A549 (cell line): ENCODE data around the gene CCNE1.

ENCODE experiments used
- CBX2 ChIP-seq: fragments of 200-600 bp; sonication (generic); IDR thresholded peaks from 2 replicates; pipeline ENCODE4 v1.6.1; 2016; ENCODE audit warnings: low read depth, mild to moderate bottlenecking, borderline replicate concordance
- CEBPB ChIP-seq, 2 experiments: fragments of >200 bp in 1 of 2; sonication (Bioruptor Twin) in 1 of 2; formaldehyde crosslinking in 1 of 2; IDR thresholded peaks; 2 replicates each; pipeline ENCODE4 v1.6.1; 2012 to 2016
- CTCF ChIP-seq: fragments of >200 bp; sonication (Bioruptor Twin); formaldehyde crosslinking; IDR thresholded peaks from 3 replicates; pipeline ENCODE4 v1.5.1; 2016
- EHMT2 ChIP-seq: fragments of 200-600 bp; sonication (generic); IDR thresholded peaks from 2 replicates; pipeline ENCODE4 v1.6.1; 2016; ENCODE audit warnings: antibody characterized with exemption, low read depth, mild to moderate bottlenecking, moderate library complexity
- HMGXB4 ChIP-seq: fragments of 250-450 bp; sonication (Bioruptor Pico); IDR thresholded peaks from 2 replicates; pipeline ENCODE4 v1.5.0; 2021; ENCODE audit warnings: mild to moderate bottlenecking, moderate library complexity, borderline replicate concordance
- JUN ChIP-seq, 2 experiments: fragments of >200 bp; sonication (Bioruptor Twin); formaldehyde crosslinking; IDR thresholded peaks; 2 replicates in 1 of 2; 3 replicates in 1 of 2; pipeline ENCODE4 v1.6.1; 2016 to 2017
- MAX ChIP-seq: IDR thresholded peaks from 2 replicates; pipeline ENCODE4 v1.6.1; 2012
- POLR2A ChIP-seq: IDR thresholded peaks from 2 replicates; pipeline ENCODE4 v1.6.1; 2012; ENCODE audit warnings: mild to moderate bottlenecking, low read length
- RAD21 ChIP-seq, 2 experiments: fragments of >200 bp in 1 of 2; sonication (Bioruptor Twin) in 1 of 2; formaldehyde crosslinking in 1 of 2; IDR thresholded peaks in 1 of 2; conservative IDR thresholded peaks in 1 of 2; 2 replicates in 1 of 2; 3 replicates in 1 of 2; pipeline ENCODE4 v1.6.1; 2012 to 2018; ENCODE audit warnings: inconsistent platforms in 1 of 2

- no peak for TF ChIP-seq POLR2A
- no peak for TF ChIP-seq RAD21 (conservative IDR thresholded peaks at IDR 0.05 in 1 of 2, IDR thresholded peaks at IDR 0.05 in 1 of 2)
- TF ChIP-seq EHMT2 = no peak
- TF ChIP-seq CTCF = no peak
- no peak for TF ChIP-seq JUN (IDR thresholded peaks at IDR 0.05)
- no peak for TF ChIP-seq CBX2
- no peak for TF ChIP-seq CEBPB (IDR thresholded peaks at IDR 0.05)
- TF ChIP-seq HMGXB4 = no peak
- no peak for TF ChIP-seq MAX
These were observed 12.9 kb upstream of the CCNE1 start for GRCh38 chr19:29798774-29799497.
